HL-60 (cell line): ENCODE measurements around the gene MYLIP.

Experiments
- GABPA ChIP-seq: IDR thresholded peaks from 2 replicates; pipeline ENCODE4 v1.6.1; 2012; ENCODE audit warnings: low read depth
- POLR2AphosphoS5 ChIP-seq: IDR thresholded peaks from 2 replicates; pipeline ENCODE4 v1.6.1; 2012; ENCODE audit warnings: low read depth
- TF ChIP-seq, protein P1 (sequence below): IDR thresholded peaks from one replicate; pipeline ENCODE4 v1.5.1; 2011; ENCODE audit warnings: low read length, control low read depth, inconsistent platforms; ENCODE audit not compliant: insufficient read depth
- TF ChIP-seq, protein P2 (sequence below): IDR thresholded peaks from 2 replicates; pipeline ENCODE4 v1.6.1; 2012; ENCODE audit warnings: low read depth; ENCODE audit not compliant: insufficient replicate concordance

DNA sequence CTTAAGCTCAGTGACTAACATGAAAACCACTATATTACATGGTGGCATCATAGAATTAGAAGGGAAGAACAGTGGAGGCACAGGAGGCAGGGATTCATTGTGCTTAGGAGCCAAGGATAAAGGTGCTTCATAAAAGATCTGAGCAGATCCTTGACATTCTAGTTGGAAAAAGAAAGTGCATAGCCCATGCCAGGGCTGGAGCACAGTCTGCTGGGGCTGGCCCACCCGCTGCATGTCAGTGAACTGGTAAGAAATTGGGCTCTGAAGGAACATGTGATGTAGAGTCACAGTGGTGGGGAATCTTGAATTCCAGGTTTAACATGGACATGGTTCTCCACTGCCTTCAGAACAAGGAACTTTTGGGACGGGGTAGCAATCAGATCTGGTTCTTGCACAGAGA is 20.4 kb downstream of the MYLIP start:
- TF ChIP-seq, protein P1, sequence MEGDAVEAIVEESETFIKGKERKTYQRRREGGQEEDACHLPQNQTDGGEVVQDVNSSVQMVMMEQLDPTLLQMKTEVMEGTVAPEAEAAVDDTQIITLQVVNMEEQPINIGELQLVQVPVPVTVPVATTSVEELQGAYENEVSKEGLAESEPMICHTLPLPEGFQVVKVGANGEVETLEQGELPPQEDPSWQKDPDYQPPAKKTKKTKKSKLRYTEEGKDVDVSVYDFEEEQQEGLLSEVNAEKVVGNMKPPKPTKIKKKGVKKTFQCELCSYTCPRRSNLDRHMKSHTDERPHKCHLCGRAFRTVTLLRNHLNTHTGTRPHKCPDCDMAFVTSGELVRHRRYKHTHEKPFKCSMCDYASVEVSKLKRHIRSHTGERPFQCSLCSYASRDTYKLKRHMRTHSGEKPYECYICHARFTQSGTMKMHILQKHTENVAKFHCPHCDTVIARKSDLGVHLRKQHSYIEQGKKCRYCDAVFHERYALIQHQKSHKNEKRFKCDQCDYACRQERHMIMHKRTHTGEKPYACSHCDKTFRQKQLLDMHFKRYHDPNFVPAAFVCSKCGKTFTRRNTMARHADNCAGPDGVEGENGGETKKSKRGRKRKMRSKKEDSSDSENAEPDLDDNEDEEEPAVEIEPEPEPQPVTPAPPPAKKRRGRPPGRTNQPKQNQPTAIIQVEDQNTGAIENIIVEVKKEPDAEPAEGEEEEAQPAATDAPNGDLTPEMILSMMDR = no peak
- no peak for TF ChIP-seq GABPA
- no peak for TF ChIP-seq POLR2AphosphoS5
- TF ChIP-seq, protein P2, sequence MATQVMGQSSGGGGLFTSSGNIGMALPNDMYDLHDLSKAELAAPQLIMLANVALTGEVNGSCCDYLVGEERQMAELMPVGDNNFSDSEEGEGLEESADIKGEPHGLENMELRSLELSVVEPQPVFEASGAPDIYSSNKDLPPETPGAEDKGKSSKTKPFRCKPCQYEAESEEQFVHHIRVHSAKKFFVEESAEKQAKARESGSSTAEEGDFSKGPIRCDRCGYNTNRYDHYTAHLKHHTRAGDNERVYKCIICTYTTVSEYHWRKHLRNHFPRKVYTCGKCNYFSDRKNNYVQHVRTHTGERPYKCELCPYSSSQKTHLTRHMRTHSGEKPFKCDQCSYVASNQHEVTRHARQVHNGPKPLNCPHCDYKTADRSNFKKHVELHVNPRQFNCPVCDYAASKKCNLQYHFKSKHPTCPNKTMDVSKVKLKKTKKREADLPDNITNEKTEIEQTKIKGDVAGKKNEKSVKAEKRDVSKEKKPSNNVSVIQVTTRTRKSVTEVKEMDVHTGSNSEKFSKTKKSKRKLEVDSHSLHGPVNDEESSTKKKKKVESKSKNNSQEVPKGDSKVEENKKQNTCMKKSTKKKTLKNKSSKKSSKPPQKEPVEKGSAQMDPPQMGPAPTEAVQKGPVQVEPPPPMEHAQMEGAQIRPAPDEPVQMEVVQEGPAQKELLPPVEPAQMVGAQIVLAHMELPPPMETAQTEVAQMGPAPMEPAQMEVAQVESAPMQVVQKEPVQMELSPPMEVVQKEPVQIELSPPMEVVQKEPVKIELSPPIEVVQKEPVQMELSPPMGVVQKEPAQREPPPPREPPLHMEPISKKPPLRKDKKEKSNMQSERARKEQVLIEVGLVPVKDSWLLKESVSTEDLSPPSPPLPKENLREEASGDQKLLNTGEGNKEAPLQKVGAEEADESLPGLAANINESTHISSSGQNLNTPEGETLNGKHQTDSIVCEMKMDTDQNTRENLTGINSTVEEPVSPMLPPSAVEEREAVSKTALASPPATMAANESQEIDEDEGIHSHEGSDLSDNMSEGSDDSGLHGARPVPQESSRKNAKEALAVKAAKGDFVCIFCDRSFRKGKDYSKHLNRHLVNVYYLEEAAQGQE = no peak
